GM13977 (cell line): ENCODE results near the gene DCUN1D2.
"Not testable (repeated sequence)": the region's sequence is repeated elsewhere in the genome, so short reads cannot be mapped to it uniquely, and the experiment has no call there.

ENCODE experiments used
- DNase-seq: peaks from one replicate; pipeline ENCODE4 v3.0.0; 2012; ENCODE audit warnings: low spot score
- CTCF ChIP-seq: IDR thresholded peaks from 2 replicates; pipeline ENCODE4 v1.5.1; 2012; ENCODE audit warnings: mild to moderate bottlenecking, control low read depth; ENCODE audit not compliant: insufficient read depth; ENCODE audit errors: extremely low read depth, missing control alignments
- in situ Hi-C: fragments of 300-500 bp; cut with MboI; formaldehyde crosslinking; loops from one replicate; pipeline ENCODE4 v1.12.0; 2022; ENCODE audit warnings: low sequenced_read_pairs, low pct_unique_long_range_greater_than_20kb, mixed read lengths, inconsistent platforms; ENCODE audit not compliant: unreplicated experiment

DCUN1D2 gene

GRCh38 chr13:113472355-113473025 lies 18.0 kb downstream of the DCUN1D2 start:
- in situ Hi-C loops = no loop called here
- TF ChIP-seq CTCF = no peak
- DNase-seq = no peak

- in situ Hi-C loops = no loop called here
- DNase-seq = no peak
- TF ChIP-seq CTCF = no peak
Observed at GRCh38 chr13:113471844-113472243, 18.7 kb downstream of the DCUN1D2 start.

- DNase-seq, in situ Hi-C loops: not testable (repeated sequence)
Observed at GRCh38 chr13:113470635-113471163, 19.8 kb downstream of the DCUN1D2 start.

GRCh38 chr13:113470073-113470472 lies 20.4 kb downstream of the DCUN1D2 start:
- no peak for DNase-seq
- in situ Hi-C loops = no loop called here
- no peak for TF ChIP-seq CTCF

GRCh38 chr13:113469582-113469981 lies 20.9 kb downstream of the DCUN1D2 start:
- no peak for TF ChIP-seq CTCF
- in situ Hi-C loops = no loop called here
- no peak for DNase-seq

GRCh38 chr13:113468472-113469201 lies 21.9 kb downstream of the DCUN1D2 start:
- TF ChIP-seq CTCF = no peak
- in situ Hi-C loops = no loop called here
- no peak for DNase-seq

- in situ Hi-C loops = no loop called here
- TF ChIP-seq CTCF = no peak
- DNase-seq = no peak
Observed at GRCh38 chr13:113468029-113468428, 22.5 kb downstream of the DCUN1D2 start.
